Type B pancreatic cell (in vitro differentiated cells): Measurements from ENCODE around the gene ATP5F1D. TPM values are rescaled to one million over a fixed set of nuclear protein-coding genes. Genes with fewer than 3 reads are reported as not detected.
A peak's percentile ranks its signal among the peaks of the same experiment; 100 is the strongest.

Experiments used
- DNase-seq: peaks from one replicate; pipeline ENCODE4 v3.0.0; 2021; ENCODE audit warnings: mixed read lengths; ENCODE audit not compliant: unreplicated experiment; ENCODE audit errors: extremely low spot score
- H3K27ac Mint-ChIP-seq: 2 replicates; pipeline ENCODE4 v1.8.0; 2021; ENCODE audit warnings: mild to moderate bottlenecking, mixed read lengths
- H3K27me3 Mint-ChIP-seq: 2 replicates; pipeline ENCODE4 v1.8.0; 2021; ENCODE audit warnings: mixed read lengths
- H3K36me3 Mint-ChIP-seq: 2 replicates; pipeline ENCODE4 v1.8.0; 2021; ENCODE audit warnings: mixed read lengths
- H3K4me1 Mint-ChIP-seq: one replicate; pipeline ENCODE4 v1.8.0; 2021; ENCODE audit warnings: mixed read lengths; ENCODE audit not compliant: unreplicated experiment
- H3K4me3 Mint-ChIP-seq: 2 replicates; pipeline ENCODE4 v1.8.0; 2021; ENCODE audit warnings: mild to moderate bottlenecking, mixed read lengths
- H3K9me3 Mint-ChIP-seq: 2 replicates; pipeline ENCODE4 v1.8.0; 2021; ENCODE audit warnings: mixed read lengths
- total RNA-seq: library from RNA; stranded (reverse); gene quantifications from 2 replicates; pipeline ENCODE4 v1.2.1, GENCODE V29; 2021; ENCODE audit warnings: low replicate concordance
- TF ChIP-seq, protein P1 (sequence below): fragments of 200-600 bp; sonication (generic); conservative IDR thresholded peaks from 2 replicates; pipeline ENCODE4 v1.5.0; 2021; ENCODE audit warnings: antibody characterized with exemption, mild to moderate bottlenecking

The ATP5F1D gene
- total RNA-seq, 1 donor from 2014 or later: 165 TPM

DNA sequence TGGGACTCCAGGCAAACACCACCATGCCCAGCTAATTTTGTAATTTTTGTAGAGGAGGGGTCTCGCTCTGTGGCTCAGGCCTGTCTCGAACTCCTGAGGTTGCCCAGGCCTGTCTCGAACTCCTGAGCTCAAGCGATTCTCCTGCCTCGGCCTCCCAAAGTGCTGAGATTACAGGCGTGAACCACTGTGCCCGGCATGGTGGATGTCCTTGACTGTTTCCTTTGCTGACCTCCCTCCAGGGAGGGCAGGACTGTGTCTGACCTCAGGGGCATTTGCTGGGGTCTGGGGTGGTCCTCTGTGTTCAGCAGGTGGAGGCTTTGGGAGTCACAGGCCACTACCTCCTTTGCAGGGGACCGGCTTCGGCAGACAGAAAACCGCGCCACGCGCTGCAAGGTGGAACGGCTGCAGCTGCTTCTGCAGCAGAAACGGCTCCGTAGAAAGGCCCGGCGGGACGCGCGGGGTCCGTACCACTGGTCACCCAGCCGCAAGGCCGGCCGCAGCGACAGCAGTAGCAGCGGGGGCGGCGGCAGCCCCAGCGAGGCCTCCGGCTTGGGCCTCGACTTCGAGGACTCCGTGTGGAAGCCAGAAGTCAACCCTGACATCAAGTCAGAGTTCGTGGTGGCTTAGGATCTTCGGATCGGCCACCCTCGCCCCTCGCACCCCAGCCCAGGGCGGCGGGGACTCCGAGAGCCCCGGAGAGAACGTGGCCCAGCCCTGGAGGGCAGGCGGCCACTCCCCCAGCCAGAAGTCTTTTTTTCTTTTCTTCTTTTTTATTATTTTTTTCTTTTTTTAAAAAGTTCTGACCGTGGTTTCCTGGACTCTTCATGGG lies 15.3 kb downstream of the ATP5F1D start:
- H3K27ac Mint-ChIP-seq: peak overlapping the region; percentile 87
- peak overlapping the region; percentile 51 for H3K4me3 Mint-ChIP-seq
- no peaks in the 10 kb centered on the region for H3K9me3 Mint-ChIP-seq
- H3K4me1 Mint-ChIP-seq: peaks cover 30% of the 10 kb centered on the region
- H3K36me3 Mint-ChIP-seq: peaks cover 10% of the 10 kb centered on the region
- DNase-seq: no peak
- H3K27me3 Mint-ChIP-seq: no peaks in the 10 kb centered on the region
- TF ChIP-seq, protein P1, sequence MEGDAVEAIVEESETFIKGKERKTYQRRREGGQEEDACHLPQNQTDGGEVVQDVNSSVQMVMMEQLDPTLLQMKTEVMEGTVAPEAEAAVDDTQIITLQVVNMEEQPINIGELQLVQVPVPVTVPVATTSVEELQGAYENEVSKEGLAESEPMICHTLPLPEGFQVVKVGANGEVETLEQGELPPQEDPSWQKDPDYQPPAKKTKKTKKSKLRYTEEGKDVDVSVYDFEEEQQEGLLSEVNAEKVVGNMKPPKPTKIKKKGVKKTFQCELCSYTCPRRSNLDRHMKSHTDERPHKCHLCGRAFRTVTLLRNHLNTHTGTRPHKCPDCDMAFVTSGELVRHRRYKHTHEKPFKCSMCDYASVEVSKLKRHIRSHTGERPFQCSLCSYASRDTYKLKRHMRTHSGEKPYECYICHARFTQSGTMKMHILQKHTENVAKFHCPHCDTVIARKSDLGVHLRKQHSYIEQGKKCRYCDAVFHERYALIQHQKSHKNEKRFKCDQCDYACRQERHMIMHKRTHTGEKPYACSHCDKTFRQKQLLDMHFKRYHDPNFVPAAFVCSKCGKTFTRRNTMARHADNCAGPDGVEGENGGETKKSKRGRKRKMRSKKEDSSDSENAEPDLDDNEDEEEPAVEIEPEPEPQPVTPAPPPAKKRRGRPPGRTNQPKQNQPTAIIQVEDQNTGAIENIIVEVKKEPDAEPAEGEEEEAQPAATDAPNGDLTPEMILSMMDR: no peak

DNA sequence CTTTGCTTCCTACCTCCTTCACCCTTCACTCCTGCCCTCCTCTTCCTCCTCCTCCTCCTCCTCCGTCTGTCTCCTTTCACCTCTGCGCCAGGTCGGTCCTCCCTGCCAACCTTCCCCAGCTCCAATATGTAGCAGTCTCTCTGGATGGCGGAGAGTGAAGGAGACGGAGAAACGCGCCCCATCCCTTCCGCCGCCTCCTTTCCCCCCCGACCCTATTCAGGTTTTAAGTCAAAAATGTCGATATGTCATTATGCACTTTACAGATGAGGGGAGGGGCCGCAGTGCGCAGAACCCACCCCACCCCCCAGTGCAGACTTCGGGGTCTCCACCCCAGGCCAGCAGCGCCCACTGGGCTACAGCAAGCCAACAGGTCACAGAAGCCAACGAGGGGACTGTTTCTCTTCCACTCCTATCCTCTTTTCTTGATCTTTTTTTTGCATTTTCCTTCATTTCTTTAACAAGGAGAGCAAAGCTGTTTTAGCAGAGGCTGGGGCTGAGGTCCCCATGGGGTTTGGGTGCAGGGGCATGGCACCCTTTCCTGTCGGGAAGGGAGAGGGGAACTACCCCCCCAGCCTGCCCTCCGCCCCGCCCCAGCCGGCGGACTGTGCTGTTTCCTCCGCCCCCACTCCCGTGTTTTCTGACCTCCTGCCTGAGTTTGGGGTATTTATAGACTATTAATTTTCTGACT lies 16.1 kb downstream of the ATP5F1D start:
- TF ChIP-seq, protein P1: no peak
- Mint-ChIP-seq H3K4me1 (peaks cover 32% of the 10 kb centered on the region), H3K27me3 (no peaks in the 10 kb centered on the region), H3K9me3 (no peaks in the 10 kb centered on the region), H3K4me3 (peak overlapping the region; percentile 51), H3K36me3 (peaks cover 10% of the 10 kb centered on the region), H3K27ac (peak overlapping the region; percentile 96)
- no peak for DNase-seq

DNA sequence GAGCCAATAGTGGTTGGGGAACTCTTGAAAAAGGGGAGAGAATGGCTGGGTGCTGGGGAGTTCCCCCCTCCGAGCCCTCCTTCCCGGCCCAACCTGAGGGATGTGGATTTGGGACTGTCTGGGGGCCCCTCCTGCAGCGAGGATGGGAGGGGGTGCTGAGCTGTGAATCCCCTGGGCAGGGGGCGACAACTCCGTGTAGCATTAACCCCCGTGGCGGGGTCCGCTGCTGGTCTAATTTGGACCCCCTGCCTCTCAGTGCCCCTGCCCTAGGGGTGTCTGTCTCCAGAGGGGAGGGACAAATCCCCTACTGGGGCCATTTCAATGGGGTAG lies 16.6 kb downstream of the ATP5F1D start:
- H3K27ac Mint-ChIP-seq: peak overlapping the region; percentile 96
- DNase-seq: no peak
- no peaks in the 10 kb centered on the region for H3K27me3 Mint-ChIP-seq
- peak overlapping the region; percentile 25 for H3K4me3 Mint-ChIP-seq
- H3K4me1 Mint-ChIP-seq: peaks cover 33% of the 10 kb centered on the region
- H3K9me3 Mint-ChIP-seq: no peaks in the 10 kb centered on the region
- H3K36me3 Mint-ChIP-seq: peaks cover 10% of the 10 kb centered on the region
- TF ChIP-seq, protein P1: no peak

DNA sequence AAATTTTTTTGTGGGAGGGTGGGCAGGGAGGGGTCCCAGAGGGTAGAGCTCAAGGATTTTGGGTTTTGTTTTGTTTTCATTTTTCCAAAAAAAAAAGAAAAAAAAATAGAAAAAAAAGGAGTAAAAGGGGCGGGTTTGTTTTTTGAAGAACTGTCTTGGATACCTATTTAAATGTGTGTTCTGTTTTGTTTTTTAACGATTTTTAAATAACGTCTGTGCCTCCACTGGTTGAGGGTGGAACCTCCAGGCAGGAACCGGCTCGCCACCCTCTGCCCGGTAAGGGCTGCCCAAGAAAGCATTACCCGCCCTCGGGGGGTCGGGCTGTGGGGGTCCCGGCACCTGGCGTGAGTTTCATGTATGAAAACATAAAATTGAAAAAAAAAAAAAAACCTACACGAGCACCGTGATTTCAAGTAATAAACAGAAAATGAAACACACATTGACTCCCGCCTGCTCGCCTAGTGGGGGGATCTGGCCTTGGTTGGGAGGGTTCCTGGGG lies 17.2 kb downstream of the ATP5F1D start:
- Mint-ChIP-seq H3K4me3 (peak overlapping the region; percentile 59), H3K36me3 (peaks cover 10% of the 10 kb centered on the region), H3K4me1 (peaks cover 36% of the 10 kb centered on the region), H3K27ac (peak overlapping the region; percentile 96), H3K27me3 (no peaks in the 10 kb centered on the region), H3K9me3 (no peaks in the 10 kb centered on the region)
- no peak for DNase-seq
- TF ChIP-seq, protein P1: no peak

DNA sequence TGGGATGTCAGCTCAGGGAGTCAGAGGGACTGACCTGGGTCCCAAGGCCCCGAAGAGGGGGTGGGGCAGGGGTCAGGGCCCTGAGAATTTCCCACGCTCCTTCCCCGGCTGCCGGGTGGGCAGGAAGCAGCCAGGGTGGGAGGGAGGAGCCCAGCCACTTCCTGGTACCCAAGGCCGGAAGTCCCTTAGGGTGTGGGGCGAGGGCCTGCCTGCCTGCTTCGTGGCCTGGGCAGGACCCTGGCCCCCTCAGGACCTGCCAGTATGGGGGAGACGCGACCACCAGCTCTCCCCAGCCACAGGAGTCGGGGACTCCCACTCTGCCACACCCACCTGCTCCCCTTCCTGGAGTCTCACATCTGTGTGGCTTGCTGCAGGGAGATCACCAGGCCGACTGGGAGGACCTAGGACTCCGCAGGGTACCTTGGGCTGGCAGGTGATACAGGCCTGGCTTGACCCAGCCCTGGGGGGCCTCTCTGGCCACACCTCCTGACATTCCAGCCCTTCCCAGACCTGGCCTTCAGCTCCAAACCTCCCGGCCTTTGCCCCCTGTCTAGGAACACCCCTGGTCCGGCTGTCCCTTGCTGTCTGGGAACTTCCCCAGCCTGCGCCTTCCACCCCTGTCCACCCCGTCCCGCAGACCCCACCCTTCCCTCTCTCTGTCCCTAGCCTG lies 17.8 kb downstream of the ATP5F1D start:
- DNase-seq: no peak

More for the DNA sequence above, 17.8 kb downstream of the ATP5F1D start:
- Mint-ChIP-seq H3K4me1 (peaks cover 36% of the 10 kb centered on the region), H3K9me3 (no peaks in the 10 kb centered on the region), H3K27me3 (no peaks in the 10 kb centered on the region), H3K36me3 (peaks cover 10% of the 10 kb centered on the region), H3K27ac (peak overlapping the region; percentile 96), H3K4me3 (peak overlapping the region; percentile 74)
- TF ChIP-seq, protein P1: no peak
